ENCODE measurements around the gene CAMK2D.

- TF ChIP-seq ZNF565 (CRISPR knock-in tag; conservative IDR thresholded peaks at IDR 0.05; ENCODE audit: low read depth) (no peak), PATZ1 (CRISPR knock-in tag; IDR thresholded peaks at IDR 0.05; ENCODE audit: borderline replicate concordance) (no peak), ZFP3 (CRISPR knock-in tag; IDR thresholded peaks at IDR 0.05) (no peak), PPARA (CRISPR knock-in tag; IDR thresholded peaks at IDR 0.05; ENCODE audit: borderline replicate concordance) (no peak), BACH2 (CRISPR knock-in tag; IDR thresholded peaks at IDR 0.05; ENCODE audit: borderline replicate concordance) (no peak), OSR1 (CRISPR knock-in tag; IDR thresholded peaks at IDR 0.05) (no peak), CSDC2 (CRISPR knock-in tag; IDR thresholded peaks at IDR 0.05) (no peak), RARB (CRISPR knock-in tag; IDR thresholded peaks at IDR 0.05) (no peak), SNAI2 (CRISPR knock-in tag; IDR thresholded peaks at IDR 0.05) (no peak), ESRRG (CRISPR knock-in tag; IDR thresholded peaks at IDR 0.05) (no peak), ZFP30 (CRISPR knock-in tag; IDR thresholded peaks at IDR 0.05) (no peak), ISL1 (CRISPR knock-in tag; IDR thresholded peaks at IDR 0.05) (no peak)
Measured at GRCh38 chr4:113438596-113438995, 322.9 kb downstream of the CAMK2D start.
